Hepatocyte (in vitro differentiated cells): ENCODE measurements around the gene KCNQ5.

ENCODE experiments used
- CTCF ChIP-seq: fragments of 200-600 bp; sonication (generic); IDR thresholded peaks from 2 replicates; pipeline ENCODE4 v1.5.1; 2016; ENCODE audit warnings: antibody characterized with exemption, mild to moderate bottlenecking; ENCODE audit not compliant: poor library complexity
- EZH2 ChIP-seq: fragments of 200-600 bp; sonication (generic); IDR thresholded peaks from 2 replicates; pipeline ENCODE4 v1.6.1; 2016; ENCODE audit warnings: antibody characterized with exemption, mild to moderate bottlenecking, borderline replicate concordance

GRCh38 chr6:72659754-72660153 lies 37.9 kb downstream of the KCNQ5 start:
- TF ChIP-seq CTCF = no peak
- no peak for TF ChIP-seq EZH2
